ENCODE results near the gene NUCKS1.

DNA sequence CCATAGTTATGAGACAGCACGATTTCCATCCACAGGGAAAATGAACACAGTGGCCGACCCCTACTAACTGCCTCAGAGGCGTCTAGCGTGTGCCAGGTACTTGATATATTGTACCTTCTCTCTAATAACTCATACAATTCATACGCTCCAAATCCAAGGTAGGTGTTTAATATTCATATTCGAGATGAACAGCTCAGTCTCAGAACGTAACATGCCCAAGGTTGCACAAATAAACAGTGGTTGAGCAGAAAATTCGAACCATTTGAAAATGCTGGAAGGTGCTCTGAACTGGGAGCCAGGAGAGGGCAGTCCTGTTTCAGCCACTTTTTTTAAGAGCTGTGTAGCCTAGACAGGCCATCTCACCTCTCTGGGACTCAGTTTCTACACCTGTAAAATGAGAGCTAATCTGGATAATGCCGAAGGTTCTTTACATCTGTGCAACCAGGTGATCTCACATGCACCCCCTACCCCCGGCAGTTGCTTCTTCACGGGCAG, 77.5 kb downstream of the NUCKS1 start:
- no peak for TF ChIP-seq GATA2 (CRISPR knock-in tag; IDR thresholded peaks at IDR 0.05)
- no peak for TF ChIP-seq EP300 (IDR thresholded peaks at IDR 0.05; ENCODE audit: borderline replicate concordance in 1 of 2, low read depth in 1 of 2, low read length in 1 of 2)
- TF ChIP-seq, protein P1, sequence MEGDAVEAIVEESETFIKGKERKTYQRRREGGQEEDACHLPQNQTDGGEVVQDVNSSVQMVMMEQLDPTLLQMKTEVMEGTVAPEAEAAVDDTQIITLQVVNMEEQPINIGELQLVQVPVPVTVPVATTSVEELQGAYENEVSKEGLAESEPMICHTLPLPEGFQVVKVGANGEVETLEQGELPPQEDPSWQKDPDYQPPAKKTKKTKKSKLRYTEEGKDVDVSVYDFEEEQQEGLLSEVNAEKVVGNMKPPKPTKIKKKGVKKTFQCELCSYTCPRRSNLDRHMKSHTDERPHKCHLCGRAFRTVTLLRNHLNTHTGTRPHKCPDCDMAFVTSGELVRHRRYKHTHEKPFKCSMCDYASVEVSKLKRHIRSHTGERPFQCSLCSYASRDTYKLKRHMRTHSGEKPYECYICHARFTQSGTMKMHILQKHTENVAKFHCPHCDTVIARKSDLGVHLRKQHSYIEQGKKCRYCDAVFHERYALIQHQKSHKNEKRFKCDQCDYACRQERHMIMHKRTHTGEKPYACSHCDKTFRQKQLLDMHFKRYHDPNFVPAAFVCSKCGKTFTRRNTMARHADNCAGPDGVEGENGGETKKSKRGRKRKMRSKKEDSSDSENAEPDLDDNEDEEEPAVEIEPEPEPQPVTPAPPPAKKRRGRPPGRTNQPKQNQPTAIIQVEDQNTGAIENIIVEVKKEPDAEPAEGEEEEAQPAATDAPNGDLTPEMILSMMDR (IDR thresholded peaks at IDR 0.05) = no peak
- no peak for TF ChIP-seq RAD21 (IDR thresholded peaks at IDR 0.05; ENCODE audit: low read length)
- TF ChIP-seq, protein P2, sequence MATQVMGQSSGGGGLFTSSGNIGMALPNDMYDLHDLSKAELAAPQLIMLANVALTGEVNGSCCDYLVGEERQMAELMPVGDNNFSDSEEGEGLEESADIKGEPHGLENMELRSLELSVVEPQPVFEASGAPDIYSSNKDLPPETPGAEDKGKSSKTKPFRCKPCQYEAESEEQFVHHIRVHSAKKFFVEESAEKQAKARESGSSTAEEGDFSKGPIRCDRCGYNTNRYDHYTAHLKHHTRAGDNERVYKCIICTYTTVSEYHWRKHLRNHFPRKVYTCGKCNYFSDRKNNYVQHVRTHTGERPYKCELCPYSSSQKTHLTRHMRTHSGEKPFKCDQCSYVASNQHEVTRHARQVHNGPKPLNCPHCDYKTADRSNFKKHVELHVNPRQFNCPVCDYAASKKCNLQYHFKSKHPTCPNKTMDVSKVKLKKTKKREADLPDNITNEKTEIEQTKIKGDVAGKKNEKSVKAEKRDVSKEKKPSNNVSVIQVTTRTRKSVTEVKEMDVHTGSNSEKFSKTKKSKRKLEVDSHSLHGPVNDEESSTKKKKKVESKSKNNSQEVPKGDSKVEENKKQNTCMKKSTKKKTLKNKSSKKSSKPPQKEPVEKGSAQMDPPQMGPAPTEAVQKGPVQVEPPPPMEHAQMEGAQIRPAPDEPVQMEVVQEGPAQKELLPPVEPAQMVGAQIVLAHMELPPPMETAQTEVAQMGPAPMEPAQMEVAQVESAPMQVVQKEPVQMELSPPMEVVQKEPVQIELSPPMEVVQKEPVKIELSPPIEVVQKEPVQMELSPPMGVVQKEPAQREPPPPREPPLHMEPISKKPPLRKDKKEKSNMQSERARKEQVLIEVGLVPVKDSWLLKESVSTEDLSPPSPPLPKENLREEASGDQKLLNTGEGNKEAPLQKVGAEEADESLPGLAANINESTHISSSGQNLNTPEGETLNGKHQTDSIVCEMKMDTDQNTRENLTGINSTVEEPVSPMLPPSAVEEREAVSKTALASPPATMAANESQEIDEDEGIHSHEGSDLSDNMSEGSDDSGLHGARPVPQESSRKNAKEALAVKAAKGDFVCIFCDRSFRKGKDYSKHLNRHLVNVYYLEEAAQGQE (IDR thresholded peaks at IDR 0.05; ENCODE audit: low read depth, low read length) = no peak
- no peak for TF ChIP-seq POLR2AphosphoS5 (IDR thresholded peaks at IDR 0.05; ENCODE audit: low read depth, low read length)
- TF ChIP-seq RXRA (IDR thresholded peaks at IDR 0.05; ENCODE audit: borderline replicate concordance, low read depth) = no peak
- TF ChIP-seq MXI1 (IDR thresholded peaks at IDR 0.05; ENCODE audit: low read depth, low read length) = no peak
- no peak for TF ChIP-seq FOSL2 (IDR thresholded peaks at IDR 0.05; ENCODE audit: borderline replicate concordance, low read depth)
- no peak for TF ChIP-seq TEAD4 (IDR thresholded peaks at IDR 0.05; ENCODE audit: borderline replicate concordance, insufficient read depth)
